HG02798 (cell line): ENCODE measurements around the gene TSPAN12.

Experiments
- ATAC-seq: cut with Tn5 transposase; IDR thresholded peaks from one replicate; pipeline ENCODE4 v1.9.1; 2021; ENCODE audit warnings: mild to moderate bottlenecking; ENCODE audit not compliant: unreplicated experiment, poor library complexity

Gene TSPAN12

GRCh38 chr7:120770206-120770605 is 87.7 kb downstream of the TSPAN12 start:
- ATAC-seq: no peak

- no peak for ATAC-seq
Measured at GRCh38 chr7:120760851-120761250, 97.1 kb downstream of the TSPAN12 start.

DNA sequence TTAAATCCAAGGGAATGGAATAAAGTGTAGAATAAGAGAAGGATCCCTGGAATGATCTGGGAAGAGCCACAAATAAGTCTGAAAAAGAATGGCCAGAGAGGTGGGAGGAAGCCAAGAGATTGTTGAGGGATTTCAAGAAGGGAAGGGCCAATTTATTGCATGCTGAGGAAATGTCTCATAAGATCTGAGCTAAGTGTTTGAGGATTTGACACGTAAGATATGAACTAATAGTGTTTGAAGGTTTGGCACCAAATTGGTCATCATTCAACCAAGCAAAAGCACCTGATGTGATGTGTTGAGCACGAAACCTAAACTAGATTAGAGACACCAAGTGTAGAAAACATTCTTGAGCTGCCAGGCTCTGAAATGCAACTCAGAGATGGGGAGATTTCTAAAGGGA is 97.9 kb downstream of the TSPAN12 start:
- ATAC-seq: peak; percentile 87

GRCh38 chr7:120743128-120743527 is 114.8 kb downstream of the TSPAN12 start:
- ATAC-seq: no peak

GRCh38 chr7:120742372-120742771 is 115.6 kb downstream of the TSPAN12 start:
- ATAC-seq: no peak

DNA sequence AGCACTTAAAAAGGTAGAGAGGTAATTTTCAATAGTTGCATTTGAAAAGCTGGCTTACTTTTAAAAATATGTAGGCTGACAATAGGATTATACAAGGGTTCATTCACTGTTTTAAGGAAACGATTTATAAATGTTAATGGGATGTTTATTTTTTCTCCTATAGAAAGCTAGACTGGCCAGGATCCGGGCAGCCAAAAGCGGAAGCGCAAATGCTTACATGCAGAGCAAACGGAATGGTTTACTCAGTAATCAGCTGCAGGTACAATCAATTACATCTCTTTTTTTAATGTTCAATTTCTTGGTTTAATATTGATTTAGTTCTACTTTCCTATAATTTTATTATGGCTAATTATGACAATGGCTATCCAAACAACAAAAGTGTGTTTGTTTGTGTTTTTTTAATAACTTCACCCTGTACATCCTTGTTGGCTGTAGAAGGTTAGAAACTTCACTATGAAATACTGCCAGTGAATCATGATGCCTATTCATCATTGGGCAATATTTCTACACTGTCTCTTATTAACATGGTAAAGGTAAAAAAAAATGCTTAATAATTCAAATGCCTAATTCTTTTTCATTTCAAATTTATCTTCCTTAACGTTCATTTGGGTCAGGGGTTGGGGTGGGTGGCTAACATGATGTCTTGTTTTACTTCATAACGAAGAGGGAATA is 116.4 kb downstream of the TSPAN12 start:
- ATAC-seq: no peak

DNA sequence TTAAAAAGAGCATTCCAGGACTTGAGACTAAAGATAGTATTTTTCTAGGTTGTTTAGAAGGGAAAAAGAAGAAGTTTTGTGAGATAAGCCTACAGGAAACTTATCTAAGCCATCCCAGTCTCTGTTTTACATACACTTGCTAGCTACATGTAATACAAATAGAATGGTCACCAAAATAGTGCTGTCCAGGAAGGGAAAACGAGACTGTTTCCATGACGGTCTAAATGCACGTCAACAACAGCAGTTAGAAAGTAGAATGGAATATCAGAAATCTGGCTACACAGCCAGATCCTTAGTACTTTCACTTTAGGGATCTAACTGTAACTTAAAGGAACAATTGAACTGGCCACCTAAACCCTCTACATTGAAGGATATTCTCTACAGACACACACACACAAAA is 117.6 kb downstream of the TSPAN12 start:
- no peak for ATAC-seq

GRCh38 chr7:120738816-120739215 is 119.1 kb downstream of the TSPAN12 start:
- ATAC-seq: no peak
